Left lung (tissue), 10 donors: Measurements from ENCODE around the gene STX1A. TPM values are rescaled to one million over a fixed set of nuclear protein-coding genes. Genes with fewer than 3 reads are reported as not detected.

ENCODE experiments used
- ATAC-seq: fragments of 200-7000 bp; cut with Tn5 transposase; one replicate; pipeline ENCODE4 v1.9.1; 2020; ENCODE audit warnings: moderate library complexity
- DNase-seq, 4 donors: peaks; one replicate each; pipeline ENCODE4 v3.0.0-alpha.2; 2013 to 2020
- H3K27ac ChIP-seq, 2 donors: fragments of 200-600 bp; sonication (generic) in 1 of 2; one replicate each; pipeline versions ENCODE4 v1.5.0 to v1.8.0; 2020 to 2021
- H3K27me3 ChIP-seq, 2 donors: fragments of 200-600 bp; sonication (generic) in 1 of 2; one replicate each; pipeline versions ENCODE4 v1.5.0 to v1.8.0; 2020 to 2021
- H3K36me3 ChIP-seq, 2 donors: fragments of 200-600 bp; sonication (generic) in 1 of 2; one replicate each; pipeline versions ENCODE4 v1.5.0 to v1.8.0; 2020 to 2021
- H3K4me1 ChIP-seq, 2 donors: fragments of 200-600 bp; one replicate each; pipeline ENCODE4 v1.8.0; 2021
- H3K4me3 ChIP-seq, 2 donors: fragments of 200-600 bp; sonication (generic) in 1 of 2; one replicate each; pipeline versions ENCODE4 v1.5.0 to v1.8.0; 2020 to 2021; ENCODE audit warnings: mild to moderate bottlenecking in 1 of 2
- H3K9me3 ChIP-seq, 2 donors: fragments of 200-600 bp; sonication (generic) in 1 of 2; one replicate each; pipeline versions ENCODE4 v1.5.0 to v1.8.0; 2020 to 2021
- CTCF ChIP-seq, 2 donors: fragments of 200-600 bp; sonication (generic) in 1 of 2; IDR thresholded peaks; one replicate each; pipeline versions ENCODE4 v1.5.0 to v1.8.0; 2021; ENCODE audit warnings: antibody characterized with exemption in 2 of 2
- intact Hi-C, 2 donors: fragments of 100-400 bp; cut with DNase I; formaldehyde crosslinking; loops; one replicate each; pipeline versions ENCODE4 v1.11.2 to v1.14.2; 2022
- polyA plus RNA-seq, 6 donors: library from polyadenylated mRNA; unstranded; fragments of 120-200 nt; gene quantifications; one replicate each; pipeline ENCODE4 v1.2.1, GENCODE V29; 2013; ENCODE audit not compliant: insufficient read length in 6 of 6
- total RNA-seq, 2 donors: library from RNA; stranded (reverse); fragmentation: NEBNext Ultra II Directional; extraction: Animal tissue kit (Norgen Biotek cat#: 25700); gene quantifications; one replicate each; pipeline ENCODE4 v1.2.1, GENCODE V29; 2021
- donor health status: DM: no; HTN: yes; CAD: no.
- donor health status: DM: no; HTN: no; CAD: no.

The STX1A gene
- total and polyA plus RNA-seq, 8 donors: 5.4 to 11.5 (median 10.0) TPM

GRCh38 chr7:73739387-73739767, 19.9 kb upstream of the STX1A start:
- H3K9me3 ChIP-seq: no peaks in the 10 kb centered on the region
- H3K4me1 ChIP-seq: peaks cover 12 to 37% of the 10 kb centered on the region in 2 donors
- no peak for TF ChIP-seq CTCF (IDR thresholded peaks at IDR 0.05)
- H3K4me3 ChIP-seq: peak overlapping the region; percentile 95 to 96
- intact Hi-C loops: no loop called here
- H3K36me3 ChIP-seq: peaks cover 0 to 18% of the 10 kb centered on the region in 2 donors
- DNase-seq (no peak), ATAC-seq (no peak)
- no peaks in the 10 kb centered on the region for H3K27me3 ChIP-seq
- peak overlapping the region; percentile 87 to 92 for H3K27ac ChIP-seq

GRCh38 chr7:73738612-73739386, 19.3 kb upstream of the STX1A start, which contains the start of gene ABHD11:
TSS of gene ABHD11 (minus strand) at chr7:73738802. CDS start at chr7:73738770, 32 bp downstream.
- intact Hi-C loops: no loop called here
- no peaks in the 10 kb centered on the region for H3K9me3 ChIP-seq
- no peak for TF ChIP-seq CTCF (IDR thresholded peaks at IDR 0.05)
- peaks cover 12 to 38% of the 10 kb centered on the region in 2 donors for H3K4me1 ChIP-seq
- DNase-seq (peak; percentile 95 to 99 (median 98)), ATAC-seq (peak; percentile 77)
- peak within 1 kb of the TSS; percentile 87 to 92 for H3K27ac ChIP-seq
- peak within 1 kb of the TSS; percentile 95 to 96 for H3K4me3 ChIP-seq
- peaks cover 0 to 18% of the 10 kb centered on the region in 2 donors for H3K36me3 ChIP-seq
- H3K27me3 ChIP-seq: no peaks in the 10 kb centered on the region

- Histone ChIP-seq H3K4me3 (peak overlapping the region; percentile 95 to 96), H3K9me3 (no peaks in the 10 kb centered on the region), H3K27me3 (no peaks in the 10 kb centered on the region), H3K4me1 (peaks cover 12 to 38% of the 10 kb centered on the region in 2 donors), H3K27ac (peak overlapping the region; percentile 74 to 87), H3K36me3 (peaks cover 0 to 18% of the 10 kb centered on the region in 2 donors)
- TF ChIP-seq CTCF (IDR thresholded peaks at IDR 0.05): no peak
- intact Hi-C loops: no loop called here
- DNase-seq (peak in 3 of 4 donors; percentile 44 to 67 (median 60)), ATAC-seq (peak; percentile 23)
These were observed 18.7 kb upstream of the STX1A start for GRCh38 chr7:73738220-73738611.

GRCh38 chr7:73737491-73738219, 18.2 kb upstream of the STX1A start:
- Histone ChIP-seq H3K9me3 (no peaks in the 10 kb centered on the region), H3K27ac (peak overlapping the region in 1 of 2 donors; percentile 87), H3K4me3 (peak overlapping the region; percentile 95 to 96), H3K27me3 (no peaks in the 10 kb centered on the region), H3K36me3 (peaks cover 0 to 18% of the 10 kb centered on the region in 2 donors), H3K4me1 (peaks cover 12 to 38% of the 10 kb centered on the region in 2 donors)
- DNase-seq (no peak), ATAC-seq (no peak)
- TF ChIP-seq CTCF (IDR thresholded peaks at IDR 0.05): no peak
- intact Hi-C loops: no loop called here

- Histone ChIP-seq H3K36me3 (peaks cover 0 to 18% of the 10 kb centered on the region in 2 donors), H3K4me1 (peaks cover 12 to 40% of the 10 kb centered on the region in 2 donors), H3K27ac (no peak overlapping the region), H3K27me3 (no peaks in the 10 kb centered on the region), H3K4me3 (no peak overlapping the region), H3K9me3 (no peaks in the 10 kb centered on the region)
- ATAC-seq (no peak), DNase-seq (no peak)
- no peak for TF ChIP-seq CTCF (IDR thresholded peaks at IDR 0.05)
- intact Hi-C loops: no loop called here
These were observed 17.4 kb upstream of the STX1A start for GRCh38 chr7:73736885-73737284.
